ENCODE results near the gene GGNBP2.
A peak's percentile ranks its signal among the peaks of the same experiment; 100 is the strongest.
"Not testable (repeated sequence)": the region's sequence is repeated elsewhere in the genome, so short reads cannot be mapped to it uniquely, and the experiment has no call there.

Gene GGNBP2, protein sequence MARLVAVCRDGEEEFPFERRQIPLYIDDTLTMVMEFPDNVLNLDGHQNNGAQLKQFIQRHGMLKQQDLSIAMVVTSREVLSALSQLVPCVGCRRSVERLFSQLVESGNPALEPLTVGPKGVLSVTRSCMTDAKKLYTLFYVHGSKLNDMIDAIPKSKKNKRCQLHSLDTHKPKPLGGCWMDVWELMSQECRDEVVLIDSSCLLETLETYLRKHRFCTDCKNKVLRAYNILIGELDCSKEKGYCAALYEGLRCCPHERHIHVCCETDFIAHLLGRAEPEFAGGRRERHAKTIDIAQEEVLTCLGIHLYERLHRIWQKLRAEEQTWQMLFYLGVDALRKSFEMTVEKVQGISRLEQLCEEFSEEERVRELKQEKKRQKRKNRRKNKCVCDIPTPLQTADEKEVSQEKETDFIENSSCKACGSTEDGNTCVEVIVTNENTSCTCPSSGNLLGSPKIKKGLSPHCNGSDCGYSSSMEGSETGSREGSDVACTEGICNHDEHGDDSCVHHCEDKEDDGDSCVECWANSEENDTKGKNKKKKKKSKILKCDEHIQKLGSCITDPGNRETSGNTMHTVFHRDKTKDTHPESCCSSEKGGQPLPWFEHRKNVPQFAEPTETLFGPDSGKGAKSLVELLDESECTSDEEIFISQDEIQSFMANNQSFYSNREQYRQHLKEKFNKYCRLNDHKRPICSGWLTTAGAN

GRCh38 chr17:36544307-36545076 lies at the start of gene GGNBP2:
Gene GGNBP2, plus strand, starts transcription at chr17:36544919. Its CDS starts 806 bp downstream, at chr17:36545725.
- DNase-seq: peak; percentile 97

DNA sequence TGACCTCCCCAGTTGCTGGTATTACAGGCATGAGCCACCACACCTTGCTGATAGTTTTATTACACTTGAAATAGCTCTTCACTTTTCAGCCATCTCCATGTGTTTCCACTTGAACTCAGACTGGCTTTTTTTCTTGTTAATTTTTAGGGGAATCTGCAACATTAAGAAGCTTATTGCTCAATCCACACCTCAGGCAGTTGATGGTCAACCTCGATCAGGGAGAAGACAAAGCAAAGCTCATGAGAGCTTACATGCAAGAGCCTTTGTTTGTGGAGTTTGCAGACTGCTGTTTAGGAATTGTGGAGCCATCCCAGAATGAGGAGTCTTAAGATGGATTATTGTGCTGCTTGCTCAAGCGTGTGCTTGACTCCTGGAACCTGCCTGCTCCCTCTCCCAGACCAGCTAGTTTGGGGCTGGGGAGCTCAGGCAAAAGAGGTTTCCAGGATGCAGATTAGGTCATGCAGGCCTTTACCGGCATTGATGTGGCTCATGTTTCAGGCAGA lies 49.6 kb upstream of the GGNBP2 start:
- no peak for DNase-seq

- DNase-seq: no peak
Measured at GRCh38 chr17:36496018-36496789, 48.5 kb upstream of the GGNBP2 start.

DNA sequence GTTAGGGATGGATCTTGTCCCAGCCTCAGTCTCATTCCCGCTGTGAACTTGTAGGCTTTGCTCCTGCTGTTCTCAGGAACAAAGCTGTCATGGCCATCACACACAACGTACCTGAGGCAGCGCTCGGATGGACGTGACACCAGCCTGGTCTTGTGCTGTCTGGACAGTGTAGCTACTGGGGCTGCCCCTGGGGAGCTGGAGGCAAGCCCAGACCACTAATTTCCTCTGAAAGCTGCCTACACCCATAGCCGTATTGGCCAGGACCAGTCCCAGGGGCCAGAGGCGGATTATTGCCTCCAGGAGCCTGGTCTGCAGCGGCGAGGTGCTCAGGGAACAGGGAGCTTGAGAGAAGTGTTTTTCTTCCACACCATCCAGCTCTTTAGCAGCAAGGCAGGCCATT lies 46.6 kb upstream of the GGNBP2 start:
- no peak for DNase-seq

DNA sequence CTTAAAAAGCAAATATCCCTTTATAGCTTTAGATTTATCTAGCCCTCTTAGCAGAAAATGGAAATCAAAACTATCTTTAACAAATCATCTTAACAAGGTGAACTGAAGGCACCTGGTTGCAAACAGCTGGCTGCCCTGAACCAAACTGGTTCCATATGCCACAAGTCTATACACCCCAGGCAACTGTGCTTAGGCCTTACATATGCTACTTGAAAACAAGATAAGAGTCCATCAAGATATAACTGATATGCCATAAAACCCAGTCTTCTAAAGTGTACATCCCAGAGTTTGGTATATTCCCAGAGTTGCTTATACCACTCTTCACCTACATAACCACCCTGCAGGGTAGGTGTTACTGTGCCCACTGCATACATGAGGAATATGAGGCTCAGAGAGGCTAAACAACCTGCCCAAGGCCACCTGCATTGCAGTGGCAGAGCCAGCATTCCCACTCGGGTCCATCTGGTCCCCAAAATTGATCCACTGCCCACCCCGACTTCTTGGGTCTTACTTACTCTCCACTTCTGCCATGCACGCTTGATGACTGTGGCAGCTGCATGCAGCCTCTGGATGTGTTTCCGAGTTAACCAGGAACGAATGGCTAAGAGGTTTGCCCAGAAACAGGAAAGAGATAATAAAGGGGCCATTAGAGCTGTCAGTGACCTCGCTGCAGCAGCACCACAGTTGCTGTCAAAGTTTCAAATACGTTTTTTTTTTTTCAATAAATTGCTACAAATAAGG lies 46.0 kb upstream of the GGNBP2 start:
- DNase-seq: no peak

- no peak for DNase-seq
Measured at GRCh38 chr17:36500745-36501225, 43.9 kb upstream of the GGNBP2 start.

- DNase-seq: no peak
Measured at GRCh38 chr17:36501351-36501750, 43.4 kb upstream of the GGNBP2 start.

DNA sequence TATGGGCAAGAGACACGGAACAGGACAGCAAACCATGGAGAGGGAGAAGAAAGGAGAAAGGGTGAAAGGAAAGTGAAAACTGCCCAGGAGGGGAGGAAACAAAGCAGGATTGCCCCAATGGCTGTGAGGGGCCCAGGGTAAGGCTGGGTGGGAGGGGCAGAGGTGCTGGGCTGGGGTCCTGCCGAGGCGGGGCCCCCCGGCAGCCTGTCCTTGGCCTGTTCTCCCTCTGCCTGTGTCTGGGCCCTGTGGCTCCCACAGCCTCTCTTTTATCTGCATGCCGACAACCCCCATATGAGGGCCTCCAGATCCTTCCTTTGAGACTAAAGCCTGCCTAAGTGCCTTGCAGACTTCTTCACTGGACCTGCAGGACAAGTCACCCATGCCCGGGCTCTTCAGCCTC lies 42.8 kb upstream of the GGNBP2 start:
- no peak for DNase-seq

GRCh38 chr17:36503456-36504155 lies 41.1 kb upstream of the GGNBP2 start:
- DNase-seq: no peak

DNA sequence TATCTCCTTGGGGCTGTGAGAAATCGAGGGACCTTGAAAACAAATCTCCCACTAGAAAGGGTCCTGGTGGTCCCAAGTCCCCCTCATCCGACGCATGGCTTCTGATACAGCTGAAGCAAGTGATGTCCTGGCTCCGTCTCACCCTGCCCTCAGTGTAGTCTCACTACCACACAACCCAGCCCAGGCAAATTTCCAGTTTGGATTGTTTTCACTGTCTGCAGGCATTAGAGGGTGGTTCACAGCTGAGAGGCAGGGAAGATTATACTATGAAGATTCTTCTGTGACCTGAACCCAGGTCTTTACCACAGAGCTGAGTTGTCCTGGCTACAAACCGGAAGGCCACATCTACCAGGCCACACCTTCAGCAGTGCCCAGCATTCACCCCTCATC lies 40.6 kb upstream of the GGNBP2 start:
- no peak for DNase-seq

DNA sequence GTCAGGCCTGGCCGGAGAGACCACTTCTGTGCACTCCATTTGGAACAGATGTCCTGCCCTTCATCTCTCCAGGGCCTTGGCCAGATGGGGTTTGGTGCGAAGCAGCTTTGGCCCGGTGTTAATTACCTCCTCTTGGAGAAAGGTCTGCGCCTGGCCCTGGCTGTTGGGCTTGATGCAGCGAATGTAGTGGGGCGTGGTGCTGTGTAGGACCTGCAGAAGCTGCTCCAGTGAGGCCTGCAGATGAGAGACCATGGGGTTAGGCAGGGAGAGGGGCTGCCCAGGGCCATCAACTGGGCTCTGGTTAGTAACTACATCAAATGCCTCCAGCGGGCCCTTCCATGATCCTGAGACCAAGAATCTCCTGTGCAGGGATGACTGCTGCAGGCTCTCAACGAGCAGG lies 39.5 kb upstream of the GGNBP2 start:
- no peak for DNase-seq

- no peak for DNase-seq
Measured at GRCh38 chr17:36506249-36506826, 38.4 kb upstream of the GGNBP2 start.

- DNase-seq: no peak
Measured at GRCh38 chr17:36506831-36507230, 37.9 kb upstream of the GGNBP2 start.

DNA sequence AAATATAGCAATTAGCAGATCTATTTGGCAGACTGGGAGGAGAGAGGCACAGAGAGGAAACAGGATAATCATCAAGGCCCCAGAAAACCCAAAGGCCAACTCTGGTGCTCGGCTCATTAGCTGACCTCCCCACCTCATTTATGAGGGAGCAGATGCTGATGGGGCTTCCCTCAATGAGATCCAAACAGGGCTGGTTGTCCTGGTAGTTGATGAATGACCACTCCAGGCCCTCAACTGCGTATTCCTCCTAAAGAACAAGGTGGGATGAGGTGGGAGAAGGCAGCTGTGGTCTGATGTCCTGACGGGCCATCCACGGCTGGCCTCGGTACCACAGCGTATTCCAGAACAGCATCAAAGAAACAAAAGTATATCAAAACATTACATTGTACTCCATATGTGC lies 37.5 kb upstream of the GGNBP2 start:
- DNase-seq: no peak

GRCh38 chr17:36508439-36508838 lies 36.3 kb upstream of the GGNBP2 start:
- DNase-seq: not testable (repeated sequence)

DNA sequence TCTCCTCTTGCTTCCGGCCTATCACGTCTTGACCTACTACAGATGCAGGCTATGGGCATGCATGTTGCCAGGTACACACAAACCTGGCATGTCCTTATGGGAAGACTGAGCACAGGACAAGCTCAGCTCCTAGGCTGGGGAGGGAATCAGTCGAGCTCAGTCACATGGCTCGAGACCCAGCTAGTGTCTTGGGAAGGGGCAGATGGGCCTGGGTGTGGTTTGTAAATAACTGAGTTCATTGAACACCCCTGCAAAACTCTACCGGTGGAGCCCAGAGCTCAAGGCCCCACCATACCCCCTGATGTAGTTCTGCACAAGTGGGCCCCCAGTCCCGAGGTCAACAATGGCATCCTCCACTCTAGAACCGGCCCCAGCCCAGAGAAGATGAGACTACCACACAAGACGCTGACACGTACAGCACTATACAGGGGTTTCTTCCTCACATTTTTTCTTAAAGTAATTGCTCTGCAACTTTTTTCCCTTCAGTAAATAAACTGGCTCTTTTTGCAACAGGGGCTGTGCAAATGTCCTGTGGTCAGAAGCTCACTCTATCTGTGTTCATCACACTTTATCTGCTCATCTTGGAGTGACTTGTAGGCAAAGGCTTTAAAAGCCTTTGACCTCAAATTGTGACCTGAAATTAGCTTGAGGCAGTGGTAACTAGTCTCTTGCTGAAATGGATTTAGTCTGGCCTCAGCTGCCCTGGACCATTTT lies 35.3 kb upstream of the GGNBP2 start:
- no peak for DNase-seq

- no peak for DNase-seq
Measured at GRCh38 chr17:36510636-36511035, 34.1 kb upstream of the GGNBP2 start.

GRCh38 chr17:36511216-36511615 lies 33.5 kb upstream of the GGNBP2 start:
- DNase-seq: no peak

- no peak for DNase-seq
Measured at GRCh38 chr17:36512641-36513040, 32.1 kb upstream of the GGNBP2 start.

GRCh38 chr17:36514856-36515255 lies 29.9 kb upstream of the GGNBP2 start:
- no peak for DNase-seq
